ENCODE results near the gene DSCAM. TPM values are rescaled to one million over a fixed set of nuclear protein-coding genes. Genes with fewer than 3 reads are reported as not detected.

Gene DSCAM
- total RNA-seq, 1 experiment from 2014 or later, result not detected

- TF ChIP-seq SIN3A (IDR thresholded peaks at IDR 0.05; ENCODE audit: low read depth) (no peak), JUND (IDR thresholded peaks at IDR 0.05) (no peak), ZNF274 (IDR thresholded peaks at IDR 0.05; ENCODE audit: low read depth, low read length) (no peak), SRF (IDR thresholded peaks at IDR 0.05; ENCODE audit: low read depth) (no peak), MAX (IDR thresholded peaks at IDR 0.05) (no peak), FOSL1 (IDR thresholded peaks at IDR 0.05; ENCODE audit: low read depth) (no peak), POLR2AphosphoS5 (IDR thresholded peaks at IDR 0.05; ENCODE audit: low read depth, low read length) (no peak), POLR2A (IDR thresholded peaks at IDR 0.05; ENCODE audit: borderline replicate concordance, extremely low read depth, insufficient read depth, insufficient read length) (no peak), TCF7L2 (IDR thresholded peaks at IDR 0.05; ENCODE audit: borderline replicate concordance, extremely low read depth, insufficient read depth, insufficient read length) (no peak), CEBPB (IDR thresholded peaks at IDR 0.05; ENCODE audit: low read depth) (no peak), REST (IDR thresholded peaks at IDR 0.05; ENCODE audit: low read depth) (no peak), CBX3 (IDR thresholded peaks at IDR 0.05; ENCODE audit: low read depth) (no peak), ZBTB33 (IDR thresholded peaks at IDR 0.05; ENCODE audit: extremely low read depth, insufficient replicate concordance, low read length) (no peak), ZFX (IDR thresholded peaks at IDR 0.05) (no peak), EZH2phosphoT487 (IDR thresholded peaks at IDR 0.05; ENCODE audit: borderline replicate concordance) (no peak), CTCF (IDR thresholded peaks at IDR 0.05 in 2 of 3, conservative IDR thresholded peaks at IDR 0.05 in 1 of 3; ENCODE audit: borderline replicate concordance in 1 of 3, insufficient read depth in 1 of 3, low read depth in 2 of 3, low read length in 2 of 3) (no peak), RAD21 (IDR thresholded peaks at IDR 0.05; ENCODE audit: low read depth) (no peak), EGR1 (IDR thresholded peaks at IDR 0.05; ENCODE audit: low read depth) (no peak), SP1 (IDR thresholded peaks at IDR 0.05; ENCODE audit: low read depth) (no peak), ATF3 (IDR thresholded peaks at IDR 0.05) (no peak)
- CTCF ChIA-PET, result no interaction called here
- POLR2A ChIA-PET, result no interaction called here
- no peak overlapping the region for H3K27ac ChIP-seq (ENCODE audit: low read depth, low read length)
- DNase-seq (ENCODE audit: low read depth, low spot score) (no peak), ATAC-seq (no peak)
- no peak overlapping the region for H3K4me3 ChIP-seq (replicated peaks in 1 of 2; ENCODE audit: low read depth in 1 of 2, low read length in 2 of 2)
- intact Hi-C loops (cut with micrococcal nuclease), result no loop called here
- RAD21 ChIA-PET (ENCODE audit: low non-redundant PET in 1 of 2, low total read pairs in 2 of 2, uncharacterized antibody in 2 of 2, unreplicated experiment in 2 of 2), result no interaction called here
- no peaks in the 10 kb centered on the region for H3K36me3 ChIP-seq (ENCODE audit: control insufficient read depth in 1 of 2, insufficient read depth in 2 of 2, low read length in 2 of 2)
- H3K9me2 ChIP-seq (ENCODE audit: insufficient read depth), result no peaks in the 10 kb centered on the region
- BruUV-seq (replicated peaks), result no TSS peak
- no peaks in the 10 kb centered on the region for H3K4me1 ChIP-seq (ENCODE audit: control insufficient read depth in 1 of 2, insufficient read depth in 2 of 2, low read length in 2 of 2)
- no peaks in the 10 kb centered on the region for H3K27me3 ChIP-seq (ENCODE audit: insufficient read depth, low read length)
- peaks cover 0 to 25% of the 10 kb centered on the region in 2 experiments; a peak in 2 of 4 replicates for H3K9me3 ChIP-seq (ENCODE audit: control insufficient read depth in 1 of 2, insufficient read depth in 1 of 2, low read depth in 1 of 2, low read length in 2 of 2)
- no peak overlapping the region for H3K9ac ChIP-seq (ENCODE audit: low read length)
- no peak overlapping the region for H2AFZ ChIP-seq (ENCODE audit: low read depth, low read length, poor library complexity, severe bottlenecking)
- H4K20me1 ChIP-seq (ENCODE audit: insufficient read depth), result no peaks in the 10 kb centered on the region
- no peak overlapping the region for H3K4me2 ChIP-seq (ENCODE audit: low read length)
- no peaks in the 10 kb centered on the region for H3K79me2 ChIP-seq (ENCODE audit: insufficient read depth, low read length)
Measured at GRCh38 chr21:39961251-39961650, 885.7 kb downstream of the DSCAM start.

All from HCT116 (cell line).